Breast epithelium (tissue), 4 donors: ENCODE measurements around the gene SHROOM2. TPM values are rescaled to one million over a fixed set of nuclear protein-coding genes. Genes with fewer than 3 reads are reported as not detected.
A peak's percentile ranks its signal among the peaks of the same experiment; 100 is the strongest.

Experiments
- DNase-seq, 2 donors: peaks; one replicate each; pipeline ENCODE4 v3.0.0-alpha.2; 2019; ENCODE audit warnings: low spot score in 2 of 2
- H3K27ac ChIP-seq, 2 donors: fragments of 200-600 bp; sonication (generic) in 1 of 2; one replicate each; pipeline ENCODE4 v1.5.1; 2016 to 2019; ENCODE audit warnings: mild to moderate bottlenecking in 1 of 2
- H3K27me3 ChIP-seq, 2 donors: fragments of 200-600 bp; sonication (generic) in 1 of 2; one replicate each; pipeline versions ENCODE4 v1.5.1 to v1.6.0; 2017 to 2019; ENCODE audit warnings: control low read depth in 1 of 2, mild to moderate bottlenecking in 1 of 2
- H3K36me3 ChIP-seq: fragments of 200-600 bp; one replicate; pipeline ENCODE4 v1.5.1; 2019
- H3K4me1 ChIP-seq, 2 donors: fragments of 200-600 bp; sonication (generic); one replicate each; pipeline ENCODE4 v1.5.1; 2016 to 2019; ENCODE audit warnings: control low read depth in 1 of 2
- H3K4me3 ChIP-seq, 3 donors: fragments of 200-600 bp; sonication (generic); 1 replicate in 2 of 3; 2 replicates in 1 of 3; pipeline ENCODE4 v1.5.1; 2016 to 2019; ENCODE audit warnings: mild to moderate bottlenecking in 3 of 3, moderate library complexity in 2 of 3
- H3K9me3 ChIP-seq, 2 donors: fragments of 200-600 bp; sonication (generic) in 1 of 2; one replicate each; pipeline ENCODE4 v1.5.1; 2016 to 2019; ENCODE audit warnings: control low read depth in 1 of 2
- CTCF ChIP-seq, 3 donors: fragments of 450-650 bp; IDR thresholded peaks; one replicate each; pipeline ENCODE4 v1.5.1; 2016 to 2017; ENCODE audit warnings: antibody characterized with exemption in 3 of 3, mild to moderate bottlenecking in 3 of 3, moderate library complexity in 3 of 3
- POLR2A ChIP-seq: fragments of 450-650 bp; IDR thresholded peaks from one replicate; pipeline ENCODE4 v1.6.1; 2016; ENCODE audit warnings: antibody characterized with exemption, mild to moderate bottlenecking, moderate library complexity
- POLR2AphosphoS5 ChIP-seq, 3 donors: sonication (generic); formaldehyde crosslinking; IDR thresholded peaks; one replicate each; pipeline ENCODE4 v1.6.1; 2017; ENCODE audit warnings: antibody characterized with exemption in 3 of 3
- intact Hi-C: fragments of 100-400 bp; cut with DNase I; formaldehyde crosslinking; loops from one replicate; pipeline ENCODE4 v1.15.1; 2023; ENCODE audit warnings: low total_unique reads
- total RNA-seq, 3 donors: library from RNA; depleted of rRNA; stranded (reverse); fragments of >200 nt; gene quantifications; one replicate each; pipeline ENCODE4 v1.1.0, GENCODE V29; 2016

SHROOM2 gene
- total RNA-seq, 3 donors from 2014 or later, result 0.48 to 4.5 (median 3.9) TPM

GRCh38 chrX:9983846-9984245, 197.6 kb downstream of the SHROOM2 start:
- no peaks in the 10 kb centered on the region for H3K36me3 ChIP-seq
- no peak overlapping the region for H3K27ac ChIP-seq
- H3K9me3 ChIP-seq, result no peaks in the 10 kb centered on the region
- no peaks in the 10 kb centered on the region for H3K4me1 ChIP-seq
- peaks cover 0 to 10% of the 10 kb centered on the region in 2 donors for H3K27me3 ChIP-seq
- H3K4me3 ChIP-seq, result no peak overlapping the region
- no peak for TF ChIP-seq POLR2A
- no peak for TF ChIP-seq POLR2AphosphoS5 (IDR thresholded peaks at IDR 0.05)
- TF ChIP-seq CTCF (IDR thresholded peaks at IDR 0.05), result no peak
- intact Hi-C loops, result no loop called here
- no peak for DNase-seq

GRCh38 chrX:9988762-9989161, 202.5 kb downstream of the SHROOM2 start:
- peaks cover 0 to 6% of the 10 kb centered on the region in 2 donors for H3K27me3 ChIP-seq
- intact Hi-C loops, result no loop called here
- no peaks in the 10 kb centered on the region for H3K4me1 ChIP-seq
- no peak for DNase-seq
- no peaks in the 10 kb centered on the region for H3K36me3 ChIP-seq
- no peaks in the 10 kb centered on the region for H3K9me3 ChIP-seq
- no peak overlapping the region for H3K4me3 ChIP-seq
- H3K27ac ChIP-seq, result no peak overlapping the region
- TF ChIP-seq CTCF (IDR thresholded peaks at IDR 0.05) (peak in 2 of 3 donors; percentile 30 to 40), POLR2A (no peak)

- no peaks in the 10 kb centered on the region for H3K4me1 ChIP-seq
- H3K9me3 ChIP-seq, result no peaks in the 10 kb centered on the region
- H3K27me3 ChIP-seq, result peaks cover 0 to 9% of the 10 kb centered on the region in 2 donors
- TF ChIP-seq CTCF (IDR thresholded peaks at IDR 0.05) (no peak), POLR2A (no peak), POLR2AphosphoS5 (IDR thresholded peaks at IDR 0.05) (no peak)
- no peaks in the 10 kb centered on the region for H3K36me3 ChIP-seq
- intact Hi-C loops, result no loop called here
- DNase-seq, result no peak
- no peak overlapping the region for H3K4me3 ChIP-seq
- no peak overlapping the region for H3K27ac ChIP-seq
Observed at GRCh38 chrX:9992061-9992460, 205.8 kb downstream of the SHROOM2 start.

GRCh38 chrX:9992724-9993123, 206.5 kb downstream of the SHROOM2 start:
- no peak overlapping the region for H3K27ac ChIP-seq
- DNase-seq, result no peak
- intact Hi-C loops, result no loop called here
- H3K4me1 ChIP-seq, result no peaks in the 10 kb centered on the region
- H3K4me3 ChIP-seq, result no peak overlapping the region
- peaks cover 0 to 10% of the 10 kb centered on the region in 2 donors for H3K27me3 ChIP-seq
- no peaks in the 10 kb centered on the region for H3K36me3 ChIP-seq
- H3K9me3 ChIP-seq, result no peaks in the 10 kb centered on the region
- TF ChIP-seq CTCF (IDR thresholded peaks at IDR 0.05), result no peak
- TF ChIP-seq POLR2A, result no peak
- no peak for TF ChIP-seq POLR2AphosphoS5 (IDR thresholded peaks at IDR 0.05)

GRCh38 chrX:9995855-9996339, 209.7 kb downstream of the SHROOM2 start:
- no peaks in the 10 kb centered on the region for H3K9me3 ChIP-seq
- TF ChIP-seq POLR2A (no peak), CTCF (IDR thresholded peaks at IDR 0.05) (peak; percentile 94 to 98 (median 97)), POLR2AphosphoS5 (IDR thresholded peaks at IDR 0.05) (peak; percentile 76 to 81 (median 79))
- H3K4me3 ChIP-seq, result no peak overlapping the region
- H3K4me1 ChIP-seq, result no peaks in the 10 kb centered on the region
- intact Hi-C loops, result loop anchor here (5.0 kb wide), 1 partner anchor 121 kb away; no protein-coding TSS in a partner anchor
- DNase-seq, result peak; percentile 70 to 84
- no peaks in the 10 kb centered on the region for H3K36me3 ChIP-seq
- H3K27ac ChIP-seq, result no peak overlapping the region
- H3K27me3 ChIP-seq, result peaks cover 0 to 10% of the 10 kb centered on the region in 2 donors
